ENCODE data around the gene C17orf75. TPM values are rescaled to one million over a fixed set of nuclear protein-coding genes. Genes with fewer than 3 reads are reported as not detected.

Gene C17orf75
- total RNA-seq, 1 donor from 2014 or later, result 33.9 TPM

DNA sequence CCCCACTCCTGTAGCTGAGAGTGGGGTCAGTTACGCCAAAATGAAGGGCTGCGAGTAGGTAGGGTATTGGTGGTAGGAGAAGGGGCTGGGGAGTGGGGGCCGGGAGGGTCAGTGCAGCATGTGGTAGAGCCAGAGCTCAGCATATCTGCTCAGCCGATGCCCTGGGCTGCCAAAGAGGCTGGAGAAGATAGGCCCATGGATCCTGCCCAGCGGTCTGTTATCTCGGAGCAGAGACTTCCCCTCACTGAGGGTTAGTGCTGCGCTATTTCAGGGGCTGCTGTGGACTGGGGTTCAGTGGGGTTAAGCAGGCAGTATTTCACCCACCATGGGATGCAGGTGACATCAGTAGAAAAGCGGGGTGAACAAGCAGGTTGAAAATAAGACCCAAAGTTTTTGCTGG, 56.7 kb downstream of the C17orf75 start:
- TF ChIP-seq, protein P1, sequence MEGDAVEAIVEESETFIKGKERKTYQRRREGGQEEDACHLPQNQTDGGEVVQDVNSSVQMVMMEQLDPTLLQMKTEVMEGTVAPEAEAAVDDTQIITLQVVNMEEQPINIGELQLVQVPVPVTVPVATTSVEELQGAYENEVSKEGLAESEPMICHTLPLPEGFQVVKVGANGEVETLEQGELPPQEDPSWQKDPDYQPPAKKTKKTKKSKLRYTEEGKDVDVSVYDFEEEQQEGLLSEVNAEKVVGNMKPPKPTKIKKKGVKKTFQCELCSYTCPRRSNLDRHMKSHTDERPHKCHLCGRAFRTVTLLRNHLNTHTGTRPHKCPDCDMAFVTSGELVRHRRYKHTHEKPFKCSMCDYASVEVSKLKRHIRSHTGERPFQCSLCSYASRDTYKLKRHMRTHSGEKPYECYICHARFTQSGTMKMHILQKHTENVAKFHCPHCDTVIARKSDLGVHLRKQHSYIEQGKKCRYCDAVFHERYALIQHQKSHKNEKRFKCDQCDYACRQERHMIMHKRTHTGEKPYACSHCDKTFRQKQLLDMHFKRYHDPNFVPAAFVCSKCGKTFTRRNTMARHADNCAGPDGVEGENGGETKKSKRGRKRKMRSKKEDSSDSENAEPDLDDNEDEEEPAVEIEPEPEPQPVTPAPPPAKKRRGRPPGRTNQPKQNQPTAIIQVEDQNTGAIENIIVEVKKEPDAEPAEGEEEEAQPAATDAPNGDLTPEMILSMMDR (IDR thresholded peaks at IDR 0.05; ENCODE audit: insufficient read depth, low read length, poor library complexity, severe bottlenecking), result no peak
- DNase-seq (ENCODE audit: low read depth), result no peak
- no peak overlapping the region for H3K4me3 ChIP-seq (ENCODE audit: low read depth, low read length)
- peaks cover 13% of the 10 kb centered on the region for H3K27me3 ChIP-seq (ENCODE audit: control insufficient read depth, insufficient read depth, low read length)
- no peaks in the 10 kb centered on the region for H3K36me3 ChIP-seq (ENCODE audit: control insufficient read depth, insufficient read depth, low read length)

DNA sequence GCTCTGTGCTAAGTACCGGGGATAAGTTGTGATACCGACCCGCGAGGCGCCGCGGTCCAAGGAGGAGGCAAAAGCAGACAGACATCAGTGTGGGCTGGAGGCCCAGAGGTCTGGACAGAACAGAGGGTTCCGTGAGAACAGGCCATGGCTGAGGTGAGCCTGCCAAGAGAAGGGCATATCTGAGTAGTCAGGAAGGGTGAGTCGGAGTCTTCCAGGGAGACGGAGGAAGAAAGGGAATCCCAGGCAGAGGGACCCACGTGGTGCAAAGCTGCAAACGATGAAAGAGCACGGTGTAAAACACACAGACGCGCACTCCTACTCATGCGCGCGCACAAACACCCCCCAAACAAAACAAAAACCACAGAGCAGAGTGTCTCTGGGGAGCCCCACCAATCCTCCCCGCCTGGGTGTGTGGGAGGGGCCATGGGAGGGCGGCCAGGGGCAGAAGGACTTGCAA, 58.2 kb downstream of the C17orf75 start:
- Histone ChIP-seq H3K4me3 (ENCODE audit: low read depth, low read length) (no peak overlapping the region), H3K36me3 (ENCODE audit: control insufficient read depth, insufficient read depth, low read length) (no peaks in the 10 kb centered on the region), H3K27me3 (ENCODE audit: control insufficient read depth, insufficient read depth, low read length) (peaks cover 13% of the 10 kb centered on the region)
- TF ChIP-seq, protein P1 (IDR thresholded peaks at IDR 0.05; ENCODE audit: insufficient read depth, low read length, poor library complexity, severe bottlenecking), result no peak
- DNase-seq (ENCODE audit: low read depth), result no peak

DNA sequence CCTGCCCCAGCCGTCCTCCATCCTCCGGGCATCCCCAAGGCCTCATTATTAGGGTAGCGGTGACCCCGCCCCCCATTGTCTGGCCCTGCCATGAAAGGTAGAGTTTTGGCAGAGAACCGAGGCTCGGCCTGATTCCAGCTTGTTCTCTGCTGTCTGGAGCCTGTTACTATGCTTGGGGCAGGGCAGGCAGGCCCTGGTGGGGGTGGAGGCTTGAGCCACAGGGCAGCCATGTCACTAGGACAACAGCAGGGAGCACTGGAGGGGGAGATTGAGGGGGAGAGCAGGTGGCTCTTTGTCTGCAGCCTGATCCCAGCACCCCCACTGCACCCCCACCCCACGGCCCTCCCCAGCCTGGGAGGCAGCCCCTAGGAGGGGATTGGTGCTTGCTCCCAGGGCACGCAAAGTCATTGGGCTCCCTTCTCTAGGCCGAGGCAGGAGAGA, 60.9 kb downstream of the C17orf75 start:
- no peak for DNase-seq (ENCODE audit: low read depth)
- H3K27me3 ChIP-seq (ENCODE audit: control insufficient read depth, insufficient read depth, low read length), result peaks cover 13% of the 10 kb centered on the region
- H3K4me3 ChIP-seq (ENCODE audit: low read depth, low read length), result no peak overlapping the region
- TF ChIP-seq, protein P1 (IDR thresholded peaks at IDR 0.05; ENCODE audit: insufficient read depth, low read length, poor library complexity, severe bottlenecking), result no peak
- H3K36me3 ChIP-seq (ENCODE audit: control insufficient read depth, insufficient read depth, low read length), result no peaks in the 10 kb centered on the region

DNA sequence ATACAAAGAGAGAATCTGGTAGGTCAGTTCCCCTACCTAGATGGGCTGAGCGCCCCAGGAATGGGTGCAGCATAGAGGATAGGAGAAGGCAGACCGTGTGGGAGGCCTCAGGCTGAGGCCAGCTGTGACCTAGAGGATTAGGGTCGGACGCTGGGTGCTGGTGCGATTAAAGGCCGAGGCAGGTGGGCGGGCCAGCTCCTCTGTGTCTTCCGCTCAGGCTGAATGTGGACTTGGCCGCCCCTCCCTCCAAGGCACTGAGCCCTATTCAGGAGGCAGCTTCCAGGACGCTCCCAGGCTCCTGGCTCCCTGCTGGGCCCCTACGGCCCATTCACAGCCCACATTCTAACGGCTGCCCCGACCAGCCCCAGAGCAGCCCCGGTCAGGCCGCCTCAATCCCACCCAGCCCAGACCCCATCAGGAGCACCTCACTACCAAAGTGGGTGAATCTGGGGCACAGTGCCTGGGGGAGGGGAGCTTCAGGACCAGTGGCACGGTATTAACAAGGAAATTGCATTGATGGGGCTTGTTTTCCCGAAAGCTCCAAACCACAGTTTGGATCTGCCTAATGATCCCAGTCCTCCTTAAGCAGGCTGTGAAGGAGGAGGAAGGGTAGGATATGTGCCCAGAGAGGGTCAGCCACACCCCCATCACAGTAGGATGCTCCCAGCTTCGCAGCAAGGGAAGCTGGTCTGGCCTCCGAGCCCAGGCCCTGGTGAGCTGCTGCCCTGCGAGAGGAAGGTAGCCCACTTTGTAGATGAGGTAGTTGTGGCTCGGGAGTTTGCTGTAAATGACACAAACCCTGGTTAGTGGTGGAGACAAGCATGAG, 61.9 kb downstream of the C17orf75 start:
- no peak for DNase-seq (ENCODE audit: low read depth)
- no peak overlapping the region for H3K4me3 ChIP-seq (ENCODE audit: low read depth, low read length)
- H3K36me3 ChIP-seq (ENCODE audit: control insufficient read depth, insufficient read depth, low read length), result no peaks in the 10 kb centered on the region
- peaks cover 13% of the 10 kb centered on the region for H3K27me3 ChIP-seq (ENCODE audit: control insufficient read depth, insufficient read depth, low read length)
- TF ChIP-seq, protein P1 (IDR thresholded peaks at IDR 0.05; ENCODE audit: insufficient read depth, low read length, poor library complexity, severe bottlenecking), result no peak

DNA sequence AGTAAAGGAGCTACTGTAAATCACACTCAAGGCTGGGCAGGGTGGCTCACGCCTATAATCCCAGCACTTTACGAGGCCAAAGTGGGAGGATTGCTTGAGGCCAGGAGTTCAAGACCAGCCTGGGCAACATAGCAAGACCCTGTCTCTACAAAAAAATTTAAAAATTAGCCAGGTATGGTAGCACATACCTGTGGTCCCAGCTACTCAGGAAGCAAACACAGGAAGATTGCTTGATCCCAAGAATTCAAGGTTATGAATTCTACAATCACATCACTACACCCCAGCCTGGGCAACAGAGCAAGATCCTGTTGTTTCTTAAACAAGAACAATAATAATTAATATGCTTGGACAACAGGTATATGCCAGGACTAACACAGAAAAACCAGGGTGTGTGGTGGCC, 63.2 kb downstream of the C17orf75 start:
- DNase-seq (ENCODE audit: low read depth), result no peak
- Histone ChIP-seq H3K4me3 (ENCODE audit: low read depth, low read length) (no peak overlapping the region), H3K27me3 (ENCODE audit: control insufficient read depth, insufficient read depth, low read length) (peaks cover 3% of the 10 kb centered on the region)

More for the DNA sequence above, 63.2 kb downstream of the C17orf75 start:
- TF ChIP-seq, protein P1 (IDR thresholded peaks at IDR 0.05; ENCODE audit: insufficient read depth, low read length, poor library complexity, severe bottlenecking), result no peak
- H3K36me3 ChIP-seq (ENCODE audit: control insufficient read depth, insufficient read depth, low read length), result no peaks in the 10 kb centered on the region

Other genes with a start within 250 kb of the C17orf75 start
- gene RHOT1, start 199.7 kb downstream of the C17orf75 start, total RNA-seq, result 28.8 and 37.2 TPM in 2 replicates
- not detected in 2 replicates for gene RHBDL3, start 76.3 kb downstream of the C17orf75 start, total RNA-seq
- 122 and 160 TPM in 2 replicates for gene ZNF207, start 8.0 kb upstream of the C17orf75 start, total RNA-seq
- gene PSMD11, start 102.3 kb upstream of the C17orf75 start, total RNA-seq, result 73.7 and 107 TPM in 2 replicates
- 16.0 and 17.4 TPM in 2 replicates for gene CDK5R1, start 144.8 kb upstream of the C17orf75 start, total RNA-seq